Epidermal melanocyte (primary cell): ENCODE data around the gene ZFP64.
A peak's percentile ranks its signal among the peaks of the same experiment; 100 is the strongest.
"Not testable (repeated sequence)": the region's sequence is repeated elsewhere in the genome, so short reads cannot be mapped to it uniquely, and the experiment has no call there.

Experiments
- DNase-seq: peaks from one replicate; pipeline ENCODE4 v3.0.0; 2011; ENCODE audit warnings: low spot score; ENCODE audit not compliant: insufficient read length

ZFP64 gene

DNA sequence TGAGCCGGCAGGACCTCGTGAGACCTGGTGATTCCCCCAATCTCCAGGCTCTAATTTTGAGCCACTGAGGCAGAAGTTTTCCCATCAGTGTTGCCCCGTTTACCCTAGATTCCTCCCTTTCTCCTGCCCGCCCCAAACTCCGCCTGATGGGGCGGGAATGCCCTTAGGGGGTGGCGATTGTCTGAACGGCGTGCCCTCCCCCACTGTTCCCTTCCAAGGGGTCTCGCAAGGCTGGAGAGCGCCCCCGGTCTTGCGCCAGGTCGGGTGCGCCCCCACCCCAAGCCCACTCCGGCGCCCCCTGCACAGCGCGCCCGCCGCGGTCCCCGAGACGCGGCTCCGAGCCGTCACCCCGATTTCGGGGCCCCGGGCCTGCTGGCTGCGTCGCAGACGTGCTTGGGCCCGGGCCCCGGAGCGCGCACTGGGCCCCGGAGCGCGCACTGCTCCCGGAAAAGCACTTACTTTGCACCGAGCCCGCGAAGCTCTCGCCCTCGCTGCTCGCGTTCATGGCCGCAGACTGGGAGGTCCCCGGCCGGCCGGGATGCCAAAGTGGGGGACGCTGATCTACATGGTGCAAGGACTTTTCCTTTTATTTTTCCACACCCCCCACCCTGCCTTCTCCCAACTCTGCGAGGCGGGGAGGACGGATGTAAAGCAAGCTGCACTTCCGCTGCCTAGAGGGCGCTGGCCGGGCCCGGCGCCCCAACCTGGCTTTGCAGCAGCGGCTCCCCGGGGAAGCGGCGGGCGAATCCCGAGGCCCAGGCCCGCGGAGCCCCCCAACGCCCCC lies at the start of gene ZFP64:
Gene ZFP64, minus strand, starts transcription at position 648 of the 784 bp plus-strand sequence. Its CDS starts 143 bp downstream, at position 505.
- peak; percentile 82 for DNase-seq

DNA sequence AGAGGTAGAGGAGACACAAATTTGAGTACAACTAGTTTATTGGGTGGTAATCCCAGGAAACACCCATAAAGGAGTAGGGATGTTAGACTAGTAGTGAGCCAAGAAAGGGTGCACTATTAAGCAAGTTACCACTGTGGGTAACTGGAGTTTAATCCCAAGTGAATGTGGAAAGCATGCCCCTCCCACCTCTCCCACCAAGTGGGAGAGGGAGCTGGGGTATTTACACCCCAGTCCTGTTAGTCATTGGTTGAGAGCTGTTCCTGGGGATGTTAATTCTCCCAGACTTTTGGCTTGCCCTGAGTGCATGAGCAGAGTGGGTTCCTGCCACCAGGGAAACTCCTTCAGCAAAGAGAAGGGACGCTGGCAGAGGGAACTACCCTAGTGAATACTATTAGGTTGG lies 49.2 kb upstream of the ZFP64 start:
- no peak for DNase-seq

GRCh38 chr20:52239102-52239501 lies 47.5 kb upstream of the ZFP64 start:
- DNase-seq: no peak

DNA sequence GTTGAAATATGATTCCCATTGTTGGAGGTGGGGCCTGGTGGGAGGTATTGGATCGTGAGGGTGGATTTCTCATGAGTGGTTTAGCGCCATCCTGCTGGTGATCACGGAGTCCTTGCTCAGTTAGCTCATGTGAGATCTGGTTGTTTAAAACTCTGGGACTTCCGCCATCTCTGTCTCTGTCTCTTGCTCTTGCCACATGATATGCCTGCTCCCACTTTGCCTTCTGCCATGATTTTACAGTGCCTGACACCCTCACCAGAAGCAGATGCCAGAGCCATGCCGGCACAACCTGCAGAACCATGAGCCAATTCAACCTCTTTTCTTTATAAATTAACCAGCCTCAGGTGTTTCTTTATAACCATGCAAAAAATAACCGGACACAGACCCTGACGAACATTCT lies 44.7 kb upstream of the ZFP64 start:
- no peak for DNase-seq

DNA sequence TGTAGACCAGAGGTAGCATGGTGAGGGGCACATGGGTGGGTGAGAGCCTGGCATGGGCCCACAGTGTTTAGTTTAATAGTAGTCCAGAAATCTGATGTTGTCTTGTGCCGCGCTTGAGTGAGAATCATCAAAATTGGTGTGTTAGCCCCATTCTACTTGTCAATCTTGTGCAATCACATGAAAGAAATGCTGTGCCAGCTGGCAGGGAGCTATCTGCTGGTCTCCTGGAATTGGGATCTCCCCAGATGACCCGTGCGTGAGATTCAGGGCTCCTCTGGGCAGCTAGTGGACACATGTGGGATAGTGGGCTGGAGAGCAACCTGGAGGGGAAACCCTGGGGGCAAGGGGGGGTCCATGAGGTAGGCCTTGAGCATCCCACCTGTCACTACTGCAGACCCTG lies 43.5 kb upstream of the ZFP64 start:
- no peak for DNase-seq

GRCh38 chr20:52234302-52235045 lies 42.9 kb upstream of the ZFP64 start:
- no peak for DNase-seq

DNA sequence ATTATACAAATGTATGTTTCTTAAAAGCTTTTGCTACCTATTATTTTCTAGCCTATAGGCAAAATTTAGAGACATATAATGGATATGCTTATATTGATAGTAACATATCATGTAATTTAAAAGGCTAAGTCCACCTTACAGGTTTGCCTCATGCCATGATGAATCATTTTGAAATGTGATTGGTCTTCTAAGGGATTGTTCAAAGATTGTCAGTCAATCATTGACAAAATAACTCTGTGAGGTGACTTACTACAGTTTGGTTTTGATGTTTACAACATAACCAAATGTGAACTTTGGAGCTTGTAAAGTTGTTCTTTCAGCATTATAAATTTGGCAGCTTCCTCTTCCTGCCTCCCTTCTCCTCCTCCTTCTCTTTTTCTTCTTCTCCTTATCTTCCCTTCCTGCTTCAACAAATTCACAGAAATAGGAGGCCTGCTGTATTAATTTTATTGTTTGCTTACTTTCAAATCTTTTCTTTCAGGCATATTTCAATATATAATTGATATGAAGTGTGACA lies 39.7 kb upstream of the ZFP64 start:
- DNase-seq: no peak

- DNase-seq: no peak
Observed at GRCh38 chr20:52230409-52230808, 38.8 kb upstream of the ZFP64 start.

GRCh38 chr20:52229346-52229745 lies 37.8 kb upstream of the ZFP64 start:
- DNase-seq: not testable (repeated sequence)

GRCh38 chr20:52226370-52226769 lies 34.8 kb upstream of the ZFP64 start:
- no peak for DNase-seq

GRCh38 chr20:52224920-52225319 lies 33.3 kb upstream of the ZFP64 start:
- DNase-seq: no peak

DNA sequence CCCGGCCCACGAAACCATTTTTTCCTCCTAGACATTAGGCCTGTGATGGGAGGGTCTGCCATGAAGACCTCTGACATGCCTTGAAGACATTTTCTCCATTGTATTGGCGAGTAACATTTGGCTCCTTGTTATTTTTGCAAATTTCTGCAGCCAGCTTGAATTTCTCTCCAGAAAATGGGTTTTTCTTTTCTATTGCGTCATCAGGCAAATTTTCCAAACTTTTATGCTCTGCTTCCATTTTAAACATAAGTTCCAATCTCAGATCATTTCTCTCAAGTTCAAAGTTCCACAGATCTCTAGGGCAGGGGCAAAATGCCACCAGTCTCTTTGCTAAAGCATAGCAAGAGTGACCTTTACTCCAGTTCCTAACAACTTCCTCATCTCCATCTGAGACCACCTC lies 29.8 kb upstream of the ZFP64 start:
- not testable (repeated sequence) for DNase-seq

GRCh38 chr20:52220891-52221290 lies 29.3 kb upstream of the ZFP64 start:
- not testable (repeated sequence) for DNase-seq

GRCh38 chr20:52219441-52219840 lies 27.9 kb upstream of the ZFP64 start:
- no peak for DNase-seq

DNA sequence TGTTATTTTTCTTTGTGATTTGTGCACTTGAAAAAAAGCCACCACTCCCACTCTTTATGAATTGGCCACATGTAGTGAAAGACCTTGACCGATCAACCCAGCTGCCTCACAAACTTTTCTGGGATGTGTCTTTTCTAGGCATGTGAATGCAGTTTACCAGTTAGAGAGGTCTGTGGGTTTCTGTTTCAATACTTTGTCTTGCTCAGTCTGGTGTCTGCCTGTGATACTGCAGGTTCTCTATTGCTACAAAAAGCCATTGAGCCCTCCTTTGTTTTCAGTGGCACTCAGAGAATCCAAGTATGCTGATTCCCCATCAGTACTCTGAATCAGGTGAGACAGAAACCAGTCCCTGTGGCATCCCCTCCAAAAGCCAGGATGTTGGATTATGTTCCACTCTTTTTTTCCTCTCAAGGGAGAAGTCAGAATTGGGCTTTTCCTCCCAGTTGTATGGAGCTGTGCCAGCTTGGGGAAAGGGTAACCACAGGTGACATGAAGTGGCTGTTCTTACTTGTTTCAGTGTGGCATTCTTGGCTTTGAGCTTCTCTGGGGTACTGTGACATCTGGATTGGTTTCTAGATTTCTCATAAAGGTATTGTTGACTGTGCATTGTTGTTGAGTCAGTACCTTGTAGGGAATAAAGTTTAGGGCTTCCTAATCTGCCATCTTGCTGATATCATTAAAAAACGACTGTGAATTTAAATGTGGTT lies 26.3 kb upstream of the ZFP64 start:
- no peak for DNase-seq

GRCh38 chr20:52213995-52214394 lies 22.4 kb upstream of the ZFP64 start:
- DNase-seq: no peak

- DNase-seq: no peak
Observed at GRCh38 chr20:52212943-52213342, 21.4 kb upstream of the ZFP64 start.

GRCh38 chr20:52210037-52210990 lies 18.7 kb upstream of the ZFP64 start:
- no peak for DNase-seq

DNA sequence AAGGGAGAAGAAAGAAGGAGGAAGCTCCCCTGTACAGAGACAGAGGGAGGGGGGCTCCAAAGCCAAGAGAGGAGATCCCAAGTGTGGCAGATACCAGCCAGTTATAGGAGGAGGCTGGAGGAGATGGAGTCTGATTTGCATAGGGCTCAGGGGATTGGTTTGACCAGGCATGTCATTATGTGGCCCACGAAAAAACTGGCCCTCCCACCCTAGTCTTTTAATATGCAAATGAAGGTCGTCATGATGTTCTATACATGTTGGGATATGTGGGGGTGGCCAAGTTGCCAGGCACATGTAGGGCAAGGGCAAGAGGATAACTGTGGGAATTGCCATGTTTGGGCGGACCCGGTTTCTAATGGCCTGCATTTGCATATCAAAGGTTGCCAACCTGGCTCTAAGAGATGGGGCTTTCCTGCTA lies 17.6 kb upstream of the ZFP64 start:
- no peak for DNase-seq

- DNase-seq: no peak
Observed at GRCh38 chr20:52207020-52207810, 15.6 kb upstream of the ZFP64 start.
